Trophoblast cell (in vitro differentiated cells and primary cell): Measurements from ENCODE around the gene TMEM54.

ENCODE experiments used
- DNase-seq, 2 donors: peaks; one replicate each; pipeline ENCODE4 v3.0.0-alpha.2; 2016
- H2AFZ ChIP-seq: 2 replicates; pipeline ENCODE4 v1.6.1; 2013; ENCODE audit warnings: low read length, moderate library complexity, mild to moderate bottlenecking; ENCODE audit not compliant: insufficient read depth, poor library complexity
- H2AK5ac ChIP-seq: 2 replicates; pipeline ENCODE4 v1.6.1; 2013; ENCODE audit warnings: mild to moderate bottlenecking, low read length
- H2BK120ac ChIP-seq: 2 replicates; pipeline ENCODE4 v1.6.1; 2013; ENCODE audit warnings: low read length, mild to moderate bottlenecking, moderate library complexity; ENCODE audit not compliant: insufficient read depth, poor library complexity
- H2BK12ac ChIP-seq: 2 replicates; pipeline ENCODE4 v1.6.1; 2013; ENCODE audit warnings: mild to moderate bottlenecking, low read length, moderate library complexity
- H2BK5ac ChIP-seq: 2 replicates; pipeline ENCODE4 v1.6.1; 2013; ENCODE audit warnings: low read length, low read depth, moderate library complexity, mild to moderate bottlenecking; ENCODE audit not compliant: poor library complexity
- H3K14ac ChIP-seq: 2 replicates; pipeline ENCODE4 v1.6.1; 2013; ENCODE audit warnings: mild to moderate bottlenecking, low read length
- H3K18ac ChIP-seq: 2 replicates; pipeline ENCODE4 v1.6.1; 2013; ENCODE audit warnings: mild to moderate bottlenecking, low read length
- H3K23ac ChIP-seq: 2 replicates; pipeline ENCODE4 v1.6.1; 2013; ENCODE audit warnings: low read length
- H3K27ac ChIP-seq: 2 replicates; pipeline ENCODE4 v1.5.1; 2013; ENCODE audit warnings: low read depth, mild to moderate bottlenecking, inconsistent platforms, low read length, moderate library complexity
- H3K27me3 ChIP-seq: 2 replicates; pipeline ENCODE4 v1.6.1; 2013; ENCODE audit warnings: inconsistent platforms, mild to moderate bottlenecking, low read length, moderate library complexity; ENCODE audit not compliant: insufficient read depth
- H3K36me3 ChIP-seq, 2 experiments: 1 replicate in 1 of 2; 2 replicates in 1 of 2; pipeline ENCODE4 v1.6.1; 2013; ENCODE audit warnings: low read length in 2 of 2, mild to moderate bottlenecking in 2 of 2, moderate library complexity in 1 of 2; ENCODE audit not compliant: insufficient read depth in 2 of 2, control insufficient read depth in 1 of 2
- H3K4ac ChIP-seq: 2 replicates; pipeline ENCODE4 v1.6.1; 2013; ENCODE audit warnings: low read depth, mild to moderate bottlenecking, low read length, moderate library complexity
- H3K4me1 ChIP-seq, 2 experiments: 1 replicate in 1 of 2; 2 replicates in 1 of 2; pipeline ENCODE4 v1.6.1; 2013; ENCODE audit warnings: low read length in 2 of 2, mild to moderate bottlenecking in 2 of 2, moderate library complexity in 1 of 2; ENCODE audit not compliant: insufficient read depth in 2 of 2, control insufficient read depth in 1 of 2
- H3K4me2 ChIP-seq: 2 replicates; pipeline ENCODE4 v1.6.1; 2013; ENCODE audit warnings: inconsistent platforms, mild to moderate bottlenecking, low read length, moderate library complexity
- H3K4me3 ChIP-seq: 2 replicates; pipeline ENCODE4 v1.5.1; 2013; ENCODE audit warnings: mild to moderate bottlenecking, low read depth, low read length, inconsistent platforms
- H3K79me1 ChIP-seq: one replicate; pipeline ENCODE4 v1.6.1; 2013; ENCODE audit warnings: low read length
- H3K79me2 ChIP-seq: 2 replicates; pipeline ENCODE4 v1.6.1; 2013; ENCODE audit warnings: low read length, mild to moderate bottlenecking; ENCODE audit not compliant: control insufficient read depth, insufficient read depth, poor library complexity
- H3K9ac ChIP-seq: 2 replicates; pipeline ENCODE4 v1.6.1; 2013; ENCODE audit warnings: mild to moderate bottlenecking, low read length
- H3K9me3 ChIP-seq: 2 replicates; pipeline ENCODE4 v1.6.1; 2013; ENCODE audit warnings: low read depth, mild to moderate bottlenecking, control low read depth, inconsistent platforms, low read length; ENCODE audit not compliant: insufficient read depth
- H4K12ac ChIP-seq: 2 replicates; pipeline ENCODE4 v1.6.1; 2013; ENCODE audit warnings: low read depth, mild to moderate bottlenecking, low read length, moderate library complexity
- H4K8ac ChIP-seq: 2 replicates; pipeline ENCODE4 v1.6.1; 2013; ENCODE audit warnings: low read depth, mild to moderate bottlenecking, low read length, moderate library complexity
- H4K91ac ChIP-seq: one replicate; pipeline ENCODE4 v1.6.1; 2013; ENCODE audit warnings: low read depth, mild to moderate bottlenecking, low read length, moderate library complexity
- WGBS: extraction: QIAGEN DNeasy Blood & Tissue Kit; methylation state at CpG from one replicate; pipeline ENCODE4 v1.1.7; 2013; ENCODE audit warnings: missing lambda C conversion rate; ENCODE audit not compliant: insufficient read length, insufficient coverage; ENCODE audit errors: extremely low coverage; 5-methylcytosine and 5-hydroxymethylcytosine counted together

The TMEM54 gene

DNA sequence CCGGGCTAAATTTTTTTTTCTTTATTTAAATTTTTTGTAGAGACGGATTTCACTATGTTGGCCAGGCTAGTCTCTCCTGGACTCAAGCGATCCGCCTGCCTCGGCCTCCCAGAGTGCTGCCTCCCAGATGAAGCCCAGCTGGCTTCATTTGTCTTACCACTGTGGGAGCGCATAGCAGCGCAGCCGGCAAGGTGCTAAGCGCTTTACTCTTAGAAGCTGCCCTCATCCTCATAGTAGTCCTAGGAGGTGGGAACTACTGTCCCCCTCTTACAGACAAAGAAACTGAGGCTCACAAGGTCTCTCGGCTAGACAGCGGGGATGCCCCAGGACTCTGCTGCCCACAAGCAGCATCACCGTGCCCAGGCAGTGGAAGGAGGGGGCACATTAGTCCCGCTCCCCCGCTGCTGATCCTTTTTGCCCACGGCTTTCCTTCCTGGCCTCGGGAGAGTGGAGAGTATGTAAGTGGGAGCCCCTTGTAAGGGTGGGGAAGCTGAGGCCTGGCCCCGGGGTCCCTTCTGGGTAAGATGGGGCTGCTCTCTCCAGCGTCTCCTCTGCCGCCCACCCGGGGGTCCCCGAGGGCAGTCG is 726 bp downstream of the TMEM54 start:
- Histone ChIP-seq H2AK5ac (peak overlapping the region; percentile 88), H2AFZ (peak overlapping the region; percentile 86), H3K27me3 (no peaks in the 10 kb centered on the region), H3K36me3 (peaks cover 16 to 19% of the 10 kb centered on the region in 2 experiments), H4K12ac (peak overlapping the region; percentile 93), H3K9ac (peak overlapping the region; percentile 51), H3K4ac (peak overlapping the region; percentile 98), H2BK5ac (peak overlapping the region; percentile 92), H4K91ac (peak overlapping the region; percentile 98), H2BK120ac (peak overlapping the region; percentile 93), H2BK12ac (peak overlapping the region; percentile 30), H3K14ac (peak overlapping the region; percentile 99), H3K4me2 (peak overlapping the region; percentile 76), H3K23ac (no peak overlapping the region), H3K79me2 (peaks cover 15% of the 10 kb centered on the region), H3K27ac (peak overlapping the region; percentile 27), H4K8ac (peak overlapping the region; percentile 96), H3K9me3 (peaks cover 3% of the 10 kb centered on the region), H3K79me1 (peaks cover 19% of the 10 kb centered on the region), H3K4me3 (peak overlapping the region; percentile 76), H3K4me1 (peaks cover 36 to 48% of the 10 kb centered on the region in 2 experiments), H3K18ac (peak overlapping the region; percentile 56)
- DNase-seq = peak in 1 of 2 donors; percentile 40
- no CpG with 5 or more reads among the region's 22 CpGs for WGBS

DNA sequence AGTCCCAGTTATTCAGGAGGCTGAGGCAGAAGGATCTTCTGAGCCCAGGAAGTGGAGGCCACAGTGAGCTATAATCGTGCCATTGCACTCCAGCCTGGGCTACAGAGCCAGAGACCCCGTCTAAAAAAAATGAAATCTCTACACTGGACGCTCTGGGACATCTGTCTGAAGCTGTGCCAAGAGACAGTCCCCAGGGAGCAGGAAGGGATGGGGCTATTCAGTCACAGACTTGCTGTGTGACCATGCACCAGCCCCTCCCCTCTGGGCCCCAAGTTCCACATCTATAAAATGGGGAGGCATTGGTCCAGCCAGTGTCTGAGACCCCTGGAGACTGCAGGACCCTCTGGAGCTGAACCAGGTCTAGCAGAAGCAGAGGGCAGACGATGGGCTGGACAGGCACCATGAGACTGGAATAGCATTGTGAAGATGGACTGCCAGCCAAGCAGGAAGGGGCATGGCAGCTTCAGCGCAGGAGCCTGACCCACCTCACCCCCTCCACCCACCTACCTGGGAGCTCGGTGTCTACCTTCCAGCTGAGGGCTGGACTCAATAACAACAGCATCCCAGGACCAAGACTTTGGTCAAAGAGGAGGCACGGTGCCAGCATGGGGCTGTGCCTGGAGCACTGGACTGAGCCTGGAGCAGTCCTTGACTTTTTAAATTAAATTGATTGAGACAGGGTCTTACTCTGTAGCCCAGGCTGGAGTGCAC is 1.4 kb downstream of the TMEM54 start:
- peak overlapping the region; percentile 0 for H3K14ac ChIP-seq
- H3K79me2 ChIP-seq = peaks cover 15% of the 10 kb centered on the region
- no peak overlapping the region for H4K12ac ChIP-seq
- H2BK120ac ChIP-seq = no peak overlapping the region
- H2AFZ ChIP-seq = no peak overlapping the region
- H3K23ac ChIP-seq = no peak overlapping the region
- no peaks in the 10 kb centered on the region for H3K27me3 ChIP-seq
- no peak overlapping the region for H3K27ac ChIP-seq
- peaks cover 23 to 26% of the 10 kb centered on the region in 2 experiments for H3K36me3 ChIP-seq
- peaks cover 3% of the 10 kb centered on the region for H3K9me3 ChIP-seq
- no peak overlapping the region for H2BK5ac ChIP-seq
- H4K91ac ChIP-seq = peak overlapping the region; percentile 3
- no peak for DNase-seq
- no peak overlapping the region for H3K9ac ChIP-seq
- no peak overlapping the region for H3K4me3 ChIP-seq
- H3K4ac ChIP-seq = peak overlapping the region; percentile 5
- no peak overlapping the region for H2AK5ac ChIP-seq
- peak overlapping the region; percentile 60 for H3K18ac ChIP-seq
- WGBS = no CpG with 5 or more reads among the region's 7 CpGs
- no peak overlapping the region for H2BK12ac ChIP-seq
- peaks cover 19% of the 10 kb centered on the region for H3K79me1 ChIP-seq
- H3K4me1 ChIP-seq = peaks cover 36 to 48% of the 10 kb centered on the region in 2 experiments
- H4K8ac ChIP-seq = no peak overlapping the region
- H3K4me2 ChIP-seq = peak overlapping the region; percentile 21

DNA sequence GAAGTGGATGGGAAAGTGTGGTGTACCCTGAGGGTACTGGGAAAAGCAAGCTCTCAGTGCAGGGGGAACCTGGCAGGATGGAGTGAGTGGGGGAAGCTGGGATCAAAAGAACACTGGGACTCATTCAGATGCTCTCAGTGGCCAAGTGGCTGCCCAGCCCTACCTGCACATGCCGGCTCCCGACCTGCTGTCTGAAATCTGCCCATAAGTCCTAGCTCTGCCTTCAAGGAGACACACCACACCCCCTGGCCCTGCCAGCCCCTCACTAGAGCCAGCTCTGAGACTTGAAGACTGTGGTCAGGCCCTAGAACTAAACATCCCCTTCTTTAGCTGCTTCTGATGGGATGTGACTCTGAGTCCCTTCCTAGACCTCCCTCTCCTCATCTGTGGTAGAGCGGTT is 2.2 kb downstream of the TMEM54 start:
- H3K36me3 ChIP-seq = peaks cover 27 to 28% of the 10 kb centered on the region in 2 experiments
- H3K27me3 ChIP-seq = no peaks in the 10 kb centered on the region
- H2BK5ac ChIP-seq = no peak overlapping the region
- H3K79me2 ChIP-seq = peaks cover 15% of the 10 kb centered on the region
- H3K23ac ChIP-seq = no peak overlapping the region
- H4K8ac ChIP-seq = no peak overlapping the region
- no peak overlapping the region for H3K18ac ChIP-seq
- no peak overlapping the region for H3K9ac ChIP-seq
- H3K79me1 ChIP-seq = peaks cover 21% of the 10 kb centered on the region
- no peak overlapping the region for H2AFZ ChIP-seq
- H3K4ac ChIP-seq = no peak overlapping the region
- DNase-seq = no peak
- no CpG with 5 or more reads among the region's 3 CpGs for WGBS
- no peak overlapping the region for H4K91ac ChIP-seq
- H3K27ac ChIP-seq = no peak overlapping the region
- H4K12ac ChIP-seq = no peak overlapping the region
- H2AK5ac ChIP-seq = no peak overlapping the region
- no peak overlapping the region for H3K4me3 ChIP-seq
- H3K4me2 ChIP-seq = no peak overlapping the region
- H3K9me3 ChIP-seq = peaks cover 3% of the 10 kb centered on the region
- no peak overlapping the region for H3K14ac ChIP-seq
- H2BK12ac ChIP-seq = no peak overlapping the region
- no peak overlapping the region for H2BK120ac ChIP-seq
- peaks cover 36 to 50% of the 10 kb centered on the region in 2 experiments for H3K4me1 ChIP-seq

DNA sequence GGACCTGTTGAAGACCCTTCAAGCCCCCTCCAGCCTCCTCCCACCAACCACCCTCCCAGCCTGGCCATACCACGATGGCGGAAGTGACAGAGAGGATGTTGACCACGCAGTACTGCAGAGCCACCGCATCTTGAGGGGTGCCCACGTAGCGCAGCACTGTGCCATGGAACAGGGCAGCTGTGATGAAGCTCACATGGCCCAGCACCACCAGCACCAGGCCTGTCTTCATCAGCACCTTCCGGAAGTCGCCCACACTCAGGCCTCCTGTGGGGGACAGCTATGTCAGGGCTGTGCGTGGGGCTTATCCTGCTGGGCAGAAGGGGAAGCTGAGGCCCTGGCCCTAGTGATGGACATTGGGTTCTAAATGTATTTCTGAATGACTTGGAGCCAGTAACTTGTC is 3.1 kb downstream of the TMEM54 start:
- no peak overlapping the region for H4K12ac ChIP-seq
- no peak overlapping the region for H3K27ac ChIP-seq
- WGBS = no CpG with 5 or more reads among the region's 9 CpGs
- no peak overlapping the region for H4K8ac ChIP-seq
- H3K36me3 ChIP-seq = peaks cover 27 to 28% of the 10 kb centered on the region in 2 experiments
- H3K14ac ChIP-seq = no peak overlapping the region
- no peak overlapping the region for H3K18ac ChIP-seq
- no peak overlapping the region for H2BK12ac ChIP-seq
- no peak overlapping the region for H3K23ac ChIP-seq
- H3K9ac ChIP-seq = no peak overlapping the region
- no peak overlapping the region for H3K4me2 ChIP-seq
- H3K9me3 ChIP-seq = peaks cover 3% of the 10 kb centered on the region
- peaks cover 28% of the 10 kb centered on the region for H3K79me1 ChIP-seq
- no peak overlapping the region for H2BK5ac ChIP-seq
- peaks cover 15% of the 10 kb centered on the region for H3K79me2 ChIP-seq
- no peak overlapping the region for H2AK5ac ChIP-seq
- H3K4me1 ChIP-seq = peaks cover 36 to 54% of the 10 kb centered on the region in 2 experiments
- H2BK120ac ChIP-seq = no peak overlapping the region
- no peaks in the 10 kb centered on the region for H3K27me3 ChIP-seq
- H2AFZ ChIP-seq = no peak overlapping the region
- no peak for DNase-seq
- H3K4me3 ChIP-seq = no peak overlapping the region
- H3K4ac ChIP-seq = no peak overlapping the region
- no peak overlapping the region for H4K91ac ChIP-seq
